ENCODE data around the gene CDADC1.
"Not testable (repeated sequence)": the region's sequence is repeated elsewhere in the genome, so short reads cannot be mapped to it uniquely, and the experiment has no call there.

The CDADC1 gene

DNA sequence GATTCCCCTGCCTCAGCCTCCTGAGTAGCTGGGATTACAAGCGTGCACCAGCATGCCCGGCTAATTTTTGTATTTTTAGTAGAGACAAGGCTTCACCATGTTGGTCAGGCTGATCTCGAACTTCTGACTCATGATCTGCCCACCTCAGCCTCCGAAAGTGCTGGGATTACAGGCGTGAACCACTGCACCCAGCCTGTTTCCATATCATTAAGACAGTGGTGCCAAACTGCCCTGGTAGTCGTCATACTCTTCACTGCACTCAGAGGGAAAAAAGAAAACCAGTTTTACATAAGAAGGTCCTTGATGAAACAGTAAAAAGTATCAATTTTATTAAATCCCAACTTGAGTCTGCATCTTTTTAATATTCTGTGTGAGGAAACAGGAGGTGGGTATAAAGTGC lies 14.9 kb downstream of the CDADC1 start:
- WGBS = 93% methylated on average over 6 of the region's 6 CpGs
- Histone ChIP-seq H3K4me3 (ENCODE audit: low read length) (no peak overlapping the region), H3K4me1 (ENCODE audit: insufficient read depth, low read length) (peaks cover 10% of the 10 kb centered on the region; the same call in 1 of the 2 replicates), H3K27me3 (ENCODE audit: insufficient read depth, low read length) (no peaks in the 10 kb centered on the region), H3K9me3 (ENCODE audit: insufficient read depth, low read depth, low read length) (no peaks in the 10 kb centered on the region), H3K36me3 (ENCODE audit: insufficient read depth, low read length) (0 out of 2 replicates have a peak, but pooled peaks cover 5% of the 10 kb centered on the region), H3K9ac (ENCODE audit: low read depth, low read length) (no peak overlapping the region), H3K27ac (ENCODE audit: low read depth, low read length) (no peak overlapping the region)

GRCh38 chr13:49265822-49266221 lies 18.1 kb downstream of the CDADC1 start:
- H3K9me3 ChIP-seq (ENCODE audit: insufficient read depth, low read depth, low read length) = no peaks in the 10 kb centered on the region
- H3K9ac ChIP-seq (ENCODE audit: low read depth, low read length) = no peak overlapping the region
- no peak overlapping the region for H3K27ac ChIP-seq (ENCODE audit: low read depth, low read length)
- no peaks in the 10 kb centered on the region for H3K27me3 ChIP-seq (ENCODE audit: insufficient read depth, low read length)
- H3K4me3 ChIP-seq (ENCODE audit: low read length) = no peak overlapping the region
- peaks cover 10% of the 10 kb centered on the region; the same call in 1 of the 2 replicates for H3K4me1 ChIP-seq (ENCODE audit: insufficient read depth, low read length)
- 0 out of 2 replicates have a peak, but pooled peaks cover 5% of the 10 kb centered on the region for H3K36me3 ChIP-seq (ENCODE audit: insufficient read depth, low read length)
- WGBS = 91% methylated on average over 2 of the region's 2 CpGs

DNA sequence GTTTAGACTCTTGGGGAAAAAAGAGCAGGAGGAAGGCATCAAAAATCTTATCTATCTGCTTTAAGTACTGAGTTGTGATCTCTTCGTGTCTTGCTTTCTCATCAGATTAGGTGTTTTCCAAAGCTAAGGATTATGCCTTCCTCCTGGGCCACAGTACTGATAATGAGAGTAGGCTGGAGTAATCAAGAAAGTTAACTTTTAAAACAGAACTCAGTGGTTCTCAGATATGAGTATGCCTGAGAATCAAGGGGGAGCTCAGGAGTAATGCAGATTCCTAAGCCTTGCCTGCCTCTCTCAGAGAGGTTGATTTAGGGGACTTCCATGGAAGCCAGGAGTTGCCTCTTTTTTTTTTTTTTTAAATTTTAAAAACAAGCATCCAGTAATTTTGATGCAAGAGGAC lies 23.5 kb downstream of the CDADC1 start:
- no peaks in the 10 kb centered on the region for H3K36me3 ChIP-seq (ENCODE audit: insufficient read depth, low read length)
- H3K27ac ChIP-seq (ENCODE audit: low read depth, low read length) = no peak overlapping the region
- H3K9me3 ChIP-seq (ENCODE audit: insufficient read depth, low read depth, low read length) = no peaks in the 10 kb centered on the region
- 42% methylated on average over 1 of the region's 1 CpG for WGBS
- no peak overlapping the region for H3K4me3 ChIP-seq (ENCODE audit: low read length)
- H3K9ac ChIP-seq (ENCODE audit: low read depth, low read length) = no peak overlapping the region
- H3K27me3 ChIP-seq (ENCODE audit: insufficient read depth, low read length) = no peaks in the 10 kb centered on the region
- H3K4me1 ChIP-seq (ENCODE audit: insufficient read depth, low read length) = no peaks in the 10 kb centered on the region

- Histone ChIP-seq H3K27me3 (ENCODE audit: insufficient read depth, low read length) (no peaks in the 10 kb centered on the region), H3K4me3 (ENCODE audit: low read length) (no peak overlapping the region), H3K4me1 (ENCODE audit: insufficient read depth, low read length) (no peaks in the 10 kb centered on the region), H3K27ac (ENCODE audit: low read depth, low read length) (no peak overlapping the region), H3K9me3 (ENCODE audit: insufficient read depth, low read depth, low read length) (no peaks in the 10 kb centered on the region), H3K9ac (ENCODE audit: low read depth, low read length) (no peak overlapping the region), H3K36me3 (ENCODE audit: insufficient read depth, low read length) (no peaks in the 10 kb centered on the region)
- WGBS = 91% methylated on average over 2 of the region's 2 CpGs
Measured at GRCh38 chr13:49272296-49272695, 24.6 kb downstream of the CDADC1 start.

DNA sequence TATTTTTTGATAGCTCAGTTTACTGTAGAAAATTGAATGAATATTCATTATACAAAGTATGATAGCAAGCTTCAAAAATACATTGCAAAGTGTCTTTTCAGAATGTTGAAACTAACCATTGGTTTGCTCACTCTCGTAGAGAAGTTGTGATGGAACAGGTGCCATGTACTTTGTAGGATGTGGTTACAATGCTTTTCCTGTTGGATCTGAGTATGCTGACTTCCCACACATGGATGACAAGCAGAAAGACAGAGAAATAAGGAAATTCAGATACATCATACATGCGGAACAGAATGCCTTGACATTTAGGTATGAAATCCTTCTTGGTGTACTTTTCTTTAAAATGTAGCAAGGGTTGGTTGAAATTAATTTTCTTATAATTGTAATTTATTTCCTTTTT lies 30.5 kb downstream of the CDADC1 start:
- no peaks in the 10 kb centered on the region for H3K9me3 ChIP-seq (ENCODE audit: insufficient read depth, low read depth, low read length)
- peaks cover 10% of the 10 kb centered on the region; the same call in 1 of the 2 replicates for H3K4me1 ChIP-seq (ENCODE audit: insufficient read depth, low read length)
- no peaks in the 10 kb centered on the region for H3K27me3 ChIP-seq (ENCODE audit: insufficient read depth, low read length)
- H3K4me3 ChIP-seq (ENCODE audit: low read length) = no peak overlapping the region
- H3K27ac ChIP-seq (ENCODE audit: low read depth, low read length) = no peak overlapping the region
- no peaks in the 10 kb centered on the region for H3K36me3 ChIP-seq (ENCODE audit: insufficient read depth, low read length)
- H3K9ac ChIP-seq (ENCODE audit: low read depth, low read length) = no peak overlapping the region
- WGBS = 95% methylated on average over 2 of the region's 2 CpGs

GRCh38 chr13:49279112-49279511 lies 31.4 kb downstream of the CDADC1 start:
- 63% methylated on average over 5 of the region's 5 CpGs for WGBS
- peaks cover 10% of the 10 kb centered on the region; the same call in 1 of the 2 replicates for H3K4me1 ChIP-seq (ENCODE audit: insufficient read depth, low read length)
- H3K4me3 ChIP-seq (ENCODE audit: low read length) = no peak overlapping the region
- H3K27ac ChIP-seq (ENCODE audit: low read depth, low read length) = no peak overlapping the region
- no peaks in the 10 kb centered on the region for H3K36me3 ChIP-seq (ENCODE audit: insufficient read depth, low read length)
- H3K9me3 ChIP-seq (ENCODE audit: insufficient read depth, low read depth, low read length) = no peaks in the 10 kb centered on the region
- no peaks in the 10 kb centered on the region for H3K27me3 ChIP-seq (ENCODE audit: insufficient read depth, low read length)
- no peak overlapping the region for H3K9ac ChIP-seq (ENCODE audit: low read depth, low read length)

DNA sequence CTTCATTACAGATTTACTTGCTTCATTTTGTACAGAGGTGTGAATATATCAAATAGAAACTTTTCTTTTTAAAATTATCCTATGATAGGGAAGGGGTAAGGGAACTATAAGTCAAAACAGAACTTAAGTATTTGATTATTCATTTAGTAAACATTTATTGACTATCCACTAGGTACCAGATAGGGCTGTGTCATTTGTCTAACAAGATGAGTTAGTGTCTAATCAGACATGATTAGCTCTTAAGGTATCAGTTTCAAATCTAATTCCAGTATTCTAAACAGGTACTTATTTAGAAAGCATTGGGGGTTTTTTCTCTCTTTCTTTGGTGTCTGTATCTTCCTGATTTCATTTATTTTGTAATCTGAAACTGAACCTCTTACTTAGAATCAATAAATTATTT lies 32.2 kb downstream of the CDADC1 start:
- Histone ChIP-seq H3K4me1 (ENCODE audit: insufficient read depth, low read length) (peaks cover 10% of the 10 kb centered on the region; the same call in 1 of the 2 replicates), H3K27ac (ENCODE audit: low read depth, low read length) (no peak overlapping the region), H3K9ac (ENCODE audit: low read depth, low read length) (no peak overlapping the region), H3K36me3 (ENCODE audit: insufficient read depth, low read length) (no peaks in the 10 kb centered on the region), H3K9me3 (ENCODE audit: insufficient read depth, low read depth, low read length) (no peaks in the 10 kb centered on the region), H3K4me3 (ENCODE audit: low read length) (no peak overlapping the region), H3K27me3 (ENCODE audit: insufficient read depth, low read length) (no peaks in the 10 kb centered on the region)

- Histone ChIP-seq H3K4me3 (ENCODE audit: low read length) (no peak overlapping the region), H3K9me3 (ENCODE audit: insufficient read depth, low read depth, low read length) (no peaks in the 10 kb centered on the region), H3K4me1 (ENCODE audit: insufficient read depth, low read length) (no peaks in the 10 kb centered on the region), H3K27me3 (ENCODE audit: insufficient read depth, low read length) (no peaks in the 10 kb centered on the region), H3K27ac (ENCODE audit: low read depth, low read length) (no peak overlapping the region), H3K9ac (ENCODE audit: low read depth, low read length) (no peak overlapping the region), H3K36me3 (ENCODE audit: insufficient read depth, low read length) (no peaks in the 10 kb centered on the region)
- 80% methylated on average over 1 of the region's 1 CpG for WGBS
Measured at GRCh38 chr13:49287995-49288394, 40.3 kb downstream of the CDADC1 start.

DNA sequence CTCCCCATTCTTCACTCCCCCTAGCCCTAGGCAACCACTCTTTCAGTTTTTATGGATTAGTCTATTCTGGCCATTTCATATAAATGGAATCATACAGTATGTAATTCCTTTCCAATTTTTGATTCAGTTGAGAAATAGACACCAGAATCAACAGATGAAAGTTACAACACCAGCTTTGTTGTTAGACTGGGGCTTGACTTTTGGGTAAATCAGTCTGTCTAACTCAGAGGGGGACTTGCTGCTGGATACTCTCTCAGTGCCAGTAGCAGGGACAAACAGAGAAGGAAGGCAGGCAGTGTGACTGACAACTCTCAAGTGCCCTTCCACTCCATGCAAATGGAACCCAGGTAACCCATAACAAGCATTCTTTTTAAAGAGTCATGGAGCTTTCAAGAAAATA lies 40.7 kb downstream of the CDADC1 start:
- H3K27me3 ChIP-seq (ENCODE audit: insufficient read depth, low read length) = no peaks in the 10 kb centered on the region
- H3K9ac ChIP-seq (ENCODE audit: low read depth, low read length) = no peak overlapping the region

DNA sequence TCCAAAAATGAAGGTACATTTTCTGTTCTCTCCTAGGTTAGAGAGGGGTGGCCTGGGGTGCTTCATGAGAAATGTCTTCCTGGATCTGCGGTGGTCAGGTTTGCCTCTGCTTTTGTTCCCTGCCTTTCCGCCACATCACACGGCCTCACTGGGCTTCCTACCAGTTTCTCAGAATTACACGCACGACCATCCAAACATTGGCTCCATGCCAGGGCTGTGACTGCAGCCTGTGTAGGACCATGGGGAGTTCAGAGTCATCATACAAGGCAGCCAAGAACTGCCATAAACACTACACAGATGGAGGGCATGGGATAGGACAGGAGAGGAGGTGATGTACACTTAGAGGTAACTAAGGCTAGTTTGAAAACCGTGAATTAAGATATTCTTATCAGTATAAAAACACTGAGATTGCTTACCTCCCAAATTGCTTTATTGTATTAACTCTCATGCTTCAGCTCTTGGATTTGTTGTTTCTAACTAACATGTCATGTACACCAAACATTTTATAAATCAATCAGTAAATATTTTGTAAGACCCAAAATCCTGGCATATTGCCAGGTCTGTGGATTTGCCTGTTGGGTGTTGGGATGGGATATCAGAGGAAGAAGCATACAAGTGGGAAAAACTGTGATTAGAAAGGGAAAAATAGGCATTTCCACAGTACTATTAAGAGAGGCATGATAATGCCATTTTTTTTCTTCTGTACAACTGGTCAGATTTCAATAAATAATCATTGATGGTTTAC lies 45.2 kb downstream of the CDADC1 start:
- Histone ChIP-seq H3K9ac (ENCODE audit: low read depth, low read length) (no peak overlapping the region), H3K27me3 (ENCODE audit: insufficient read depth, low read length) (no peaks in the 10 kb centered on the region), H3K36me3 (ENCODE audit: insufficient read depth, low read length) (no peaks in the 10 kb centered on the region), H3K4me1 (ENCODE audit: insufficient read depth, low read length) (no peaks in the 10 kb centered on the region), H3K4me3 (ENCODE audit: low read length) (no peak overlapping the region), H3K9me3 (ENCODE audit: insufficient read depth, low read depth, low read length) (no peaks in the 10 kb centered on the region), H3K27ac (ENCODE audit: low read depth, low read length) (no peak overlapping the region)
- 88% methylated on average over 5 of the region's 6 CpGs for WGBS

More for the DNA sequence above, 40.7 kb downstream of the CDADC1 start:
- H3K4me3 ChIP-seq (ENCODE audit: low read length) = no peak overlapping the region
- no peaks in the 10 kb centered on the region for H3K36me3 ChIP-seq (ENCODE audit: insufficient read depth, low read length)
- no peaks in the 10 kb centered on the region for H3K9me3 ChIP-seq (ENCODE audit: insufficient read depth, low read depth, low read length)
- no peaks in the 10 kb centered on the region for H3K4me1 ChIP-seq (ENCODE audit: insufficient read depth, low read length)
- no peak overlapping the region for H3K27ac ChIP-seq (ENCODE audit: low read depth, low read length)

- WGBS = 100% methylated on average over 6 of the region's 6 CpGs
Measured at GRCh38 chr13:49294723-49295122, 47.0 kb downstream of the CDADC1 start.

GRCh38 chr13:49295244-49295643 lies 47.5 kb downstream of the CDADC1 start:
- 77% methylated on average over 6 of the region's 6 CpGs for WGBS
- no peak overlapping the region for H3K27ac ChIP-seq (ENCODE audit: low read depth, low read length)
- no peaks in the 10 kb centered on the region for H3K4me1 ChIP-seq (ENCODE audit: insufficient read depth, low read length)
- H3K36me3 ChIP-seq (ENCODE audit: insufficient read depth, low read length) = no peaks in the 10 kb centered on the region
- no peaks in the 10 kb centered on the region for H3K27me3 ChIP-seq (ENCODE audit: insufficient read depth, low read length)
- no peaks in the 10 kb centered on the region for H3K9me3 ChIP-seq (ENCODE audit: insufficient read depth, low read depth, low read length)
- no peak overlapping the region for H3K4me3 ChIP-seq (ENCODE audit: low read length)
- H3K9ac ChIP-seq (ENCODE audit: low read depth, low read length) = no peak overlapping the region

More at GRCh38 chr13:49294723-49295122, 47.0 kb downstream of the CDADC1 start:
- H3K36me3 ChIP-seq (ENCODE audit: insufficient read depth, low read length); H3K4me1 ChIP-seq (ENCODE audit: insufficient read depth, low read length); H3K9me3 ChIP-seq (ENCODE audit: insufficient read depth, low read depth, low read length); H3K4me3 ChIP-seq (ENCODE audit: low read length); H3K27ac ChIP-seq (ENCODE audit: low read depth, low read length); H3K9ac ChIP-seq (ENCODE audit: low read depth, low read length); H3K27me3 ChIP-seq (ENCODE audit: insufficient read depth, low read length): not testable (repeated sequence)
